H1 (cell line): ENCODE results near the gene ADRM1. TPM values are rescaled to one million over a fixed set of nuclear protein-coding genes. Genes with fewer than 3 reads are reported as not detected.

Experiments
- BCL11A ChIP-seq, 2 experiments: IDR thresholded peaks; one replicate each; pipeline ENCODE4 v1.6.1; 2011; ENCODE audit warnings: low read depth in 2 of 2, low read length in 2 of 2, mild to moderate bottlenecking in 2 of 2
- CBX5 ChIP-seq: fragments of 300-800, 300-1000 bp; sonication (generic); IDR thresholded peaks from 2 replicates; pipeline ENCODE4 v1.7.1; 2016; ENCODE audit warnings: antibody characterized with exemption, low read length, low read depth
- NRF1 ChIP-seq: IDR thresholded peaks from 2 replicates; pipeline ENCODE4 v1.6.1; 2011; ENCODE audit warnings: mild to moderate bottlenecking, low read depth, low read length, improper control_type of control experiment
- polyA plus RNA-seq, 7 experiments: library from polyadenylated mRNA; depleted of rRNA in 3 of 7; stranded (reverse) in 5 of 7; unstranded in 2 of 7; fragments of >200 nt in 5 of 7; fragments of 200-250 nt in 2 of 7; gene quantifications; 1 replicate in 5 of 7; 2 replicates in 1 of 7; 4 replicates in 1 of 7; pipeline versions ENCODE4 v1.2.1 to v1.2.3, GENCODE V29; 2011 to 2013; ENCODE audit warnings: missing spikeins in 2 of 7, mixed read lengths in 2 of 7
- total RNA-seq: library from RNA; stranded (reverse); fragmentation: NEBNext Ultra II Directional; extraction: Animal tissue kit (Norgen Biotek cat#: 25700); gene quantifications from 2 replicates; pipeline ENCODE4 v1.2.1, GENCODE V29; 2021
- TF ChIP-seq, protein P1 (sequence below): fragments of 300-600 bp; sonication (generic); IDR thresholded peaks from 2 replicates; pipeline ENCODE4 v1.7.1; 2012; ENCODE audit warnings: low read length, moderate library complexity, mild to moderate bottlenecking, inconsistent platforms; ENCODE audit not compliant: insufficient replicate concordance

The ADRM1 gene
- total and polyA plus RNA-seq, 2 of the 8 experiments (the other 6 are each of a cell fraction or from before 2014, with no cell fraction given) = 126 to 214 TPM

DNA sequence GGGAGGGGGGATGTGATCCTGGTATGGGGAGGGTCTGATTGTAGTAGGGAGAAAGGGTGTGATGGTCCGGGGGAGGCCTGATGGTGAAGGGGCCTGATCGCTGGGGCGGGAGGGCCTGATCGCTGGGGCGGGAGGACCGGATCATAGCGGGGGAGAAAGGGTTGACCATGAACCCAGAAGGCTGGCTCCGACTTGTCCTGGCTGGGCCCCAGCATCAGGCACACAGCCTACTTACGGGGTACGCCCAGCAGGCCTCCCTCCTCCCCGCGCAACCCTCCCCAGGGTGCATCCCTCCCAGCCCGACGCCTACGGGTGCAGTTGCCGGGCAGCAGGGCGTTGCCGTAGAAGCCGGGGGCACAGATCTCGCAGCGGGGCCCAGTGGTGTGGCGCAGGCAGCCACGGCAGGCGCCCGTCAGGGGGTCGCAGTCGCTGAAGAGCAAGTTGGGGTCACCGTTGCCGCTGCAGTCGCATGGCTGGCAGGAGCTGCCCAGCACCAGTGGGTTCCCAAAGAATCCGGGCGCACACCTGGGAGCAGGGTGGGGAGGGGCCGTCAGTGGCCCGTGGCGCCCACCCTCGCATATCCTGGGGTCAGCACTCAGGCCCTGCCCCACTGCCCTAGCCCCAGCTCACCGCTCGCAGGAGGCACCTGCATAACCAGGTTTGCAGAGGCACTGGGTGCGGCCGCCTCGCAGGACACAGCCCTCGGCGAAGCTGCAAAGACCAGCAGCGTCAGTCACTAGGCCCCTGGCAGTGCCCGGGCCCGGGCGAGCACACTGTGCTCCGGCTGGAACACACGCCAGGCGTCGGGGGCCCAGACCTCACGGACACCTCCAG lies 20.6 kb downstream of the ADRM1 start (continued):
- TF ChIP-seq CBX5 (no peak), NRF1 (no peak), BCL11A (IDR thresholded peaks at IDR 0.05; ENCODE audit: low read depth in 2 of 2, low read length in 2 of 2) (no peak)
- TF ChIP-seq, protein P1, sequence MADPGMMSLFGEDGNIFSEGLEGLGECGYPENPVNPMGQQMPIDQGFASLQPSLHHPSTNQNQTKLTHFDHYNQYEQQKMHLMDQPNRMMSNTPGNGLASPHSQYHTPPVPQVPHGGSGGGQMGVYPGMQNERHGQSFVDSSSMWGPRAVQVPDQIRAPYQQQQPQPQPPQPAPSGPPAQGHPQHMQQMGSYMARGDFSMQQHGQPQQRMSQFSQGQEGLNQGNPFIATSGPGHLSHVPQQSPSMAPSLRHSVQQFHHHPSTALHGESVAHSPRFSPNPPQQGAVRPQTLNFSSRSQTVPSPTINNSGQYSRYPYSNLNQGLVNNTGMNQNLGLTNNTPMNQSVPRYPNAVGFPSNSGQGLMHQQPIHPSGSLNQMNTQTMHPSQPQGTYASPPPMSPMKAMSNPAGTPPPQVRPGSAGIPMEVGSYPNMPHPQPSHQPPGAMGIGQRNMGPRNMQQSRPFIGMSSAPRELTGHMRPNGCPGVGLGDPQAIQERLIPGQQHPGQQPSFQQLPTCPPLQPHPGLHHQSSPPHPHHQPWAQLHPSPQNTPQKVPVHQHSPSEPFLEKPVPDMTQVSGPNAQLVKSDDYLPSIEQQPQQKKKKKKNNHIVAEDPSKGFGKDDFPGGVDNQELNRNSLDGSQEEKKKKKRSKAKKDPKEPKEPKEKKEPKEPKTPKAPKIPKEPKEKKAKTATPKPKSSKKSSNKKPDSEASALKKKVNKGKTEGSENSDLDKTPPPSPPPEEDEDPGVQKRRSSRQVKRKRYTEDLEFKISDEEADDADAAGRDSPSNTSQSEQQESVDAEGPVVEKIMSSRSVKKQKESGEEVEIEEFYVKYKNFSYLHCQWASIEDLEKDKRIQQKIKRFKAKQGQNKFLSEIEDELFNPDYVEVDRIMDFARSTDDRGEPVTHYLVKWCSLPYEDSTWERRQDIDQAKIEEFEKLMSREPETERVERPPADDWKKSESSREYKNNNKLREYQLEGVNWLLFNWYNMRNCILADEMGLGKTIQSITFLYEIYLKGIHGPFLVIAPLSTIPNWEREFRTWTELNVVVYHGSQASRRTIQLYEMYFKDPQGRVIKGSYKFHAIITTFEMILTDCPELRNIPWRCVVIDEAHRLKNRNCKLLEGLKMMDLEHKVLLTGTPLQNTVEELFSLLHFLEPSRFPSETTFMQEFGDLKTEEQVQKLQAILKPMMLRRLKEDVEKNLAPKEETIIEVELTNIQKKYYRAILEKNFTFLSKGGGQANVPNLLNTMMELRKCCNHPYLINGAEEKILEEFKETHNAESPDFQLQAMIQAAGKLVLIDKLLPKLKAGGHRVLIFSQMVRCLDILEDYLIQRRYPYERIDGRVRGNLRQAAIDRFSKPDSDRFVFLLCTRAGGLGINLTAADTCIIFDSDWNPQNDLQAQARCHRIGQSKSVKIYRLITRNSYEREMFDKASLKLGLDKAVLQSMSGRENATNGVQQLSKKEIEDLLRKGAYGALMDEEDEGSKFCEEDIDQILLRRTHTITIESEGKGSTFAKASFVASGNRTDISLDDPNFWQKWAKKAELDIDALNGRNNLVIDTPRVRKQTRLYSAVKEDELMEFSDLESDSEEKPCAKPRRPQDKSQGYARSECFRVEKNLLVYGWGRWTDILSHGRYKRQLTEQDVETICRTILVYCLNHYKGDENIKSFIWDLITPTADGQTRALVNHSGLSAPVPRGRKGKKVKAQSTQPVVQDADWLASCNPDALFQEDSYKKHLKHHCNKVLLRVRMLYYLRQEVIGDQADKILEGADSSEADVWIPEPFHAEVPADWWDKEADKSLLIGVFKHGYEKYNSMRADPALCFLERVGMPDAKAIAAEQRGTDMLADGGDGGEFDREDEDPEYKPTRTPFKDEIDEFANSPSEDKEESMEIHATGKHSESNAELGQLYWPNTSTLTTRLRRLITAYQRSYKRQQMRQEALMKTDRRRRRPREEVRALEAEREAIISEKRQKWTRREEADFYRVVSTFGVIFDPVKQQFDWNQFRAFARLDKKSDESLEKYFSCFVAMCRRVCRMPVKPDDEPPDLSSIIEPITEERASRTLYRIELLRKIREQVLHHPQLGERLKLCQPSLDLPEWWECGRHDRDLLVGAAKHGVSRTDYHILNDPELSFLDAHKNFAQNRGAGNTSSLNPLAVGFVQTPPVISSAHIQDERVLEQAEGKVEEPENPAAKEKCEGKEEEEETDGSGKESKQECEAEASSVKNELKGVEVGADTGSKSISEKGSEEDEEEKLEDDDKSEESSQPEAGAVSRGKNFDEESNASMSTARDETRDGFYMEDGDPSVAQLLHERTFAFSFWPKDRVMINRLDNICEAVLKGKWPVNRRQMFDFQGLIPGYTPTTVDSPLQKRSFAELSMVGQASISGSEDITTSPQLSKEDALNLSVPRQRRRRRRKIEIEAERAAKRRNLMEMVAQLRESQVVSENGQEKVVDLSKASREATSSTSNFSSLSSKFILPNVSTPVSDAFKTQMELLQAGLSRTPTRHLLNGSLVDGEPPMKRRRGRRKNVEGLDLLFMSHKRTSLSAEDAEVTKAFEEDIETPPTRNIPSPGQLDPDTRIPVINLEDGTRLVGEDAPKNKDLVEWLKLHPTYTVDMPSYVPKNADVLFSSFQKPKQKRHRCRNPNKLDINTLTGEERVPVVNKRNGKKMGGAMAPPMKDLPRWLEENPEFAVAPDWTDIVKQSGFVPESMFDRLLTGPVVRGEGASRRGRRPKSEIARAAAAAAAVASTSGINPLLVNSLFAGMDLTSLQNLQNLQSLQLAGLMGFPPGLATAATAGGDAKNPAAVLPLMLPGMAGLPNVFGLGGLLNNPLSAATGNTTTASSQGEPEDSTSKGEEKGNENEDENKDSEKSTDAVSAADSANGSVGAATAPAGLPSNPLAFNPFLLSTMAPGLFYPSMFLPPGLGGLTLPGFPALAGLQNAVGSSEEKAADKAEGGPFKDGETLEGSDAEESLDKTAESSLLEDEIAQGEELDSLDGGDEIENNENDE = no peak
